DOHH2 (cell line): ENCODE measurements around the gene CEP70.

ENCODE experiments used
- H3F3A ChIP-seq: fragments of 200-600 bp; sonication (generic), shearing (Covaris generic); 2 replicates; pipeline ENCODE4 v1.6.0; 2016; ENCODE audit warnings: antibody characterized with exemption, mild to moderate bottlenecking; ENCODE audit not compliant: control insufficient read depth, insufficient read depth
- H3K27ac ChIP-seq: fragments of 200-600 bp; sonication (generic); 2 replicates; pipeline ENCODE4 v1.5.1; 2014; ENCODE audit warnings: low read depth, mild to moderate bottlenecking, low read length, moderate library complexity
- H3K27me3 ChIP-seq: fragments of 200-600 bp; sonication (generic); 2 replicates; pipeline ENCODE4 v1.6.1; 2014; ENCODE audit warnings: mild to moderate bottlenecking, low read length, mixed read lengths; ENCODE audit not compliant: control insufficient read depth
- H3K36me3 ChIP-seq: fragments of 200-600 bp; sonication (generic); 2 replicates; pipeline ENCODE4 v1.6.1; 2014; ENCODE audit warnings: mild to moderate bottlenecking, low read length, moderate library complexity, mixed read lengths; ENCODE audit not compliant: control insufficient read depth
- H3K4me1 ChIP-seq: fragments of 200-600 bp; sonication (generic); 2 replicates; pipeline ENCODE4 v1.6.1; 2014; ENCODE audit warnings: mild to moderate bottlenecking, low read length, mixed read lengths; ENCODE audit not compliant: control insufficient read depth
- H3K4me2 ChIP-seq: fragments of 200-600 bp; sonication (generic); 2 replicates; pipeline ENCODE4 v1.6.0; 2014; ENCODE audit warnings: mild to moderate bottlenecking, low read length, moderate library complexity
- H3K4me3 ChIP-seq: fragments of 200-600 bp; sonication (generic); 2 replicates; pipeline ENCODE4 v1.5.1; 2014; ENCODE audit warnings: mild to moderate bottlenecking, low read length, mixed read lengths
- H3K79me2 ChIP-seq: fragments of 200-600 bp; sonication (generic); 2 replicates; pipeline ENCODE4 v1.6.1; 2014; ENCODE audit warnings: mild to moderate bottlenecking, low read length, mixed read lengths; ENCODE audit not compliant: control insufficient read depth
- H3K9me2 ChIP-seq: fragments of 200-600 bp; sonication (generic); replicated peaks from 2 replicates; pipeline ENCODE4 v1.6.1; 2014; ENCODE audit warnings: mild to moderate bottlenecking, low read length, mixed read lengths; ENCODE audit not compliant: control insufficient read depth
- H3K9me3 ChIP-seq: fragments of 200-600 bp; sonication (generic); 2 replicates; pipeline ENCODE4 v1.6.1; 2014; ENCODE audit warnings: antibody characterized with exemption, low read length, mixed read lengths; ENCODE audit not compliant: control insufficient read depth, insufficient read depth
- H4K20me1 ChIP-seq: fragments of 200-600 bp; sonication (generic); 2 replicates; pipeline ENCODE4 v1.6.0; 2014; ENCODE audit warnings: low read depth, mild to moderate bottlenecking, antibody characterized with exemption, low read length, moderate library complexity; ENCODE audit not compliant: control insufficient read depth, insufficient read depth
- CTCF ChIP-seq: fragments of 200-600 bp; sonication (generic); IDR thresholded peaks from one replicate; pipeline ENCODE4 v1.5.1; 2014; ENCODE audit warnings: antibody characterized with exemption, mild to moderate bottlenecking, low read depth, low read length; ENCODE audit not compliant: poor library complexity, severe bottlenecking
- EZH2phosphoT487 ChIP-seq: fragments of 200-600 bp; sonication (generic); IDR thresholded peaks from 2 replicates; pipeline ENCODE4 v1.6.1; 2017; ENCODE audit warnings: borderline replicate concordance, mild to moderate bottlenecking, antibody characterized with exemption, low read length, moderate library complexity, mixed read lengths

Gene CEP70

GRCh38 chr3:138461896-138462295 lies 132.2 kb downstream of the CEP70 start:
- Histone ChIP-seq H3K9me3 (no peaks in the 10 kb centered on the region), H3K4me3 (no peak overlapping the region), H3K27ac (no peak overlapping the region), H3K4me2 (no peak overlapping the region), H3K27me3 (0 out of 2 replicates have a peak, but pooled peaks cover 2% of the 10 kb centered on the region), H3F3A (no peaks in the 10 kb centered on the region), H3K9me2 (no peaks in the 10 kb centered on the region), H3K36me3 (no peaks in the 10 kb centered on the region), H3K79me2 (no peaks in the 10 kb centered on the region), H4K20me1 (no peaks in the 10 kb centered on the region), H3K4me1 (0 out of 2 replicates have a peak, but pooled peaks cover 2% of the 10 kb centered on the region)
- TF ChIP-seq EZH2phosphoT487 (no peak), CTCF (no peak)

GRCh38 chr3:138461246-138461645 lies 132.8 kb downstream of the CEP70 start:
- Histone ChIP-seq H4K20me1 (no peaks in the 10 kb centered on the region), H3K27ac (no peak overlapping the region), H3K9me2 (no peaks in the 10 kb centered on the region), H3K4me3 (no peak overlapping the region), H3K79me2 (no peaks in the 10 kb centered on the region), H3K9me3 (no peaks in the 10 kb centered on the region), H3K4me1 (0 out of 2 replicates have a peak, but pooled peaks cover 2% of the 10 kb centered on the region), H3K4me2 (no peak overlapping the region), H3F3A (no peaks in the 10 kb centered on the region), H3K36me3 (no peaks in the 10 kb centered on the region), H3K27me3 (0 out of 2 replicates have a peak, but pooled peaks cover 2% of the 10 kb centered on the region)
- TF ChIP-seq CTCF (no peak), EZH2phosphoT487 (no peak)

GRCh38 chr3:138460536-138461205 lies 133.4 kb downstream of the CEP70 start:
- H3K27ac ChIP-seq = no peak overlapping the region
- TF ChIP-seq EZH2phosphoT487 = no peak
- no peak for TF ChIP-seq CTCF
- no peaks in the 10 kb centered on the region for H3F3A ChIP-seq
- H3K4me2 ChIP-seq = no peak overlapping the region
- no peaks in the 10 kb centered on the region for H3K79me2 ChIP-seq
- H3K4me1 ChIP-seq = no peaks in the 10 kb centered on the region
- no peaks in the 10 kb centered on the region for H4K20me1 ChIP-seq
- H3K27me3 ChIP-seq = no peaks in the 10 kb centered on the region
- no peaks in the 10 kb centered on the region for H3K9me2 ChIP-seq
- H3K36me3 ChIP-seq = no peaks in the 10 kb centered on the region
- H3K4me3 ChIP-seq = no peak overlapping the region
- H3K9me3 ChIP-seq = no peaks in the 10 kb centered on the region
